Embryonic facial prominence (tissue), 1 donor: ENCODE results near the gene THBS3.
"Not testable (repeated sequence)": the region's sequence is repeated elsewhere in the genome, so short reads cannot be mapped to it uniquely, and the experiment has no call there.

Experiments used
- DNase-seq: peaks from one replicate; pipeline ENCODE4 v3.0.0-alpha.2; 2016; ENCODE audit errors: extremely low spot score

Gene THBS3

GRCh38 chr1:155235375-155235774 is 27.7 kb upstream of the THBS3 start:
- DNase-seq = not testable (repeated sequence)

GRCh38 chr1:155233502-155233901 is 25.8 kb upstream of the THBS3 start:
- DNase-seq = not testable (repeated sequence)

GRCh38 chr1:155232001-155232978 is 24.6 kb upstream of the THBS3 start:
- not testable (repeated sequence) for DNase-seq

- not testable (repeated sequence) for DNase-seq
Measured at GRCh38 chr1:155231302-155231701, 23.6 kb upstream of the THBS3 start.

DNA sequence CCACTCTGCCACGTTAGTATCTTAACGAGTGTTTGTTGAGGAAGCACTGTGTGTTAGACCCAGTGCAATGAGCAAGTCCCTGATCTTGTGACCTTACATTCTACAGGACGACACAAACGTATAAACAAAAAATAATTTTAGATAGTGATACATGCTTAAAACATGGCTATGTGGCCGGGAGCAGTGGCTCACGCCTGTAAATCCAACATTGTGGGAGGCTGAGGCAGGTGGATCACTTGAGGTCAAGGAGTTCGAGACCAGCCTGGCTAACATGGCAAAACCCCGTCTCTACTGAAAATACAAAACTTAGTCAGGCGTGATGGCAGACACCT is 20.4 kb upstream of the THBS3 start:
- DNase-seq = no peak

DNA sequence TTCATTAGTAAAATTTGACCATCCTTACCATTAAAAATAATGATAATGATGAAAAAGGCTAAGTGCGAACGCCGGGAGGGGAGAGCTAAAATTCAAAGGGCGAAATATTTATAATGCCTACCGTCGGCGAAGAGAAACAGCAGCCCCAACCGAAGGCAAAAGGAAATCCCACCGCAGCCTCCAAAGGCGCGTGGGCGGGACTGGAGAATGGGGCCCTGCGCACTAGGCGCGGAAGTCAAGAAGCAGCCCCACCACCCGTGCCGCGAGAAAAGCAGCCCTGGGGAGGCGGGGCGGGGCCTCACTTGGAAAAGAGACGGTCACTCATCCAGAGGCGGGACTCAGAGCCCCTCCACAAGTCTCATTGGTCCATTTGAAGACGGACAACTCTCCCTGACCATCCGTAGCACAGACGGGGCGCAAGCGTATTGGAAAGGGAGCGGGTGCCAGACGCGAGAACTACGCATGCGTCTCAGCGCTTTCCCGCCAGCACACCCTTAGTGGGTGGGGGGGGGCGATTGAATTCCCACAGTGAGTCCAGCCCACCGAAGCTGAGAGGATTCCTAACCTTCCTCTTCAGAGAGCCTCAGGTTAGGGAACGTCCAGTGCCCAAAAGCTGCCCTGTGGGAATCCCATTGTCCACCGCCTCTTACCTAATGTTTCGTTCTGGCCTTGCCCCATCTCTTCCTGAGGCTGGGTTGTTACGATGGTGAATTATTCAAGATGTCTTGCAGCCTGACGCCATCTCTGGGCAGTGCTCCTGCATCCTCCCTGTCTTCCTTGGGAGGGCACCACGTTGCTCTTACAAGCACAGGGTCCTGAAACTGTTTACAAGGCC is 19.8 kb upstream of the THBS3 start:
- DNase-seq = peak; percentile 97

- no peak for DNase-seq
Measured at GRCh38 chr1:155226910-155227260, 19.2 kb upstream of the THBS3 start.

- DNase-seq = peak; percentile 62
Measured at GRCh38 chr1:155226188-155226909, 18.7 kb upstream of the THBS3 start.

GRCh38 chr1:155225404-155225759 is 17.7 kb upstream of the THBS3 start:
- not testable (repeated sequence) for DNase-seq

- DNase-seq = no peak
Measured at GRCh38 chr1:155223047-155223446, 15.3 kb upstream of the THBS3 start.

- DNase-seq = not testable (repeated sequence)
Measured at GRCh38 chr1:155220211-155220965, 12.7 kb upstream of the THBS3 start.

DNA sequence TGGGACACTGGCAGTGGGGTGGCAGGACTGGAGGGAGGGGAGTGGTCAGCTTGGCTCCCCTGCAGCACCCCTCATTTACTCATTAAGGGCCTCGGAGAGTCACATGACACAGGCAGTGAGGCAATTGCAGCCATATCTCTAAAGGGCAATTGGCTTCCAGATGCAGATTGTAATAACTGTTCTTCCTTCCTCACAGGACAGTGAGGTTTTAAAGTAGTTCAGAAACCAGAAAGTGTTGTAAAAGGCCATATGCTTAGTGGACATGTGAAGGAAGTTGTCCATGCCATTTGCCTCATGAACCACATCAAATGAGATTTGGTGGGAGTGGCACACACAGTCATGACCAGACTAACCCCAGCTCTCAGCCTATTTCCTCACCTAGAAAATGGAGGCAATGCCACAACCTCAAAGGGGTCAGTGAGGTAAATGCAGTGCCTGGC is 11.9 kb upstream of the THBS3 start:
- no peak for DNase-seq

DNA sequence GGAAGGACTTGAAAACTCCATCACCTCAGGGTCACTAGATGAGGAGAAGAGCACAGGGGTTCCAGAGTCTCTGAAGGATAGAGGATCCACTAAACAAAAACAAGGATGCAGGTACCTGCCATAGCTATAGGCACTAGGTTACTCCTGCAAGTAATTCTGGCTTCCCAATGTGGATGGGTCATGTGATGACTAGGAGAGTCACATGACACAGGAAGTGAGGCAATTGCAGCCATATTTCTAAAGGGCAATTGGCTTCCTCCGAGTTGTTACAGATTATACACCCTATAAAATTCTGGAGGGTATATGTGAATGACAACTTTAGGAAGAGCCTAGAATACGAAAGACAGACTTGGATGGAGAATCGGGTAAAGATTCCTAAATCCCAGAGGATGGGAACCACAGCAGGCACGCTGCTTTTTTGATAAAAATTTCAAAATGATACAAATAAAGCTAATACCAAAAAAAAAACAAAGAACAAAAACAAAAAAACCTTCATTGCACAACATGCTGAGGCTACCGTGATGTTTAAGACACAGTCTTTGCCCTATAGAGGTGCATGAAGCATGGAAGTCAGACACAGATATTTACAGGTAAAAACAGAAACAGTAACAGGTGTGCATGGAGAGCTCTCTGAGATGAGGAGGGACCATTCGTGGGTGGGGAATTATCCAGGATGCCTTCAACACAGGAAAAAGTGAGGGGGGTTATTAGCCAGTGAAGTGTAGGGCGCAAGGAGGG is 11.3 kb upstream of the THBS3 start:
- DNase-seq = peak; percentile 58

GRCh38 chr1:155214702-155215101 is 7.0 kb upstream of the THBS3 start:
- not testable (repeated sequence) for DNase-seq

- DNase-seq = not testable (repeated sequence)
Measured at GRCh38 chr1:155212051-155212440, 4.3 kb upstream of the THBS3 start.

DNA sequence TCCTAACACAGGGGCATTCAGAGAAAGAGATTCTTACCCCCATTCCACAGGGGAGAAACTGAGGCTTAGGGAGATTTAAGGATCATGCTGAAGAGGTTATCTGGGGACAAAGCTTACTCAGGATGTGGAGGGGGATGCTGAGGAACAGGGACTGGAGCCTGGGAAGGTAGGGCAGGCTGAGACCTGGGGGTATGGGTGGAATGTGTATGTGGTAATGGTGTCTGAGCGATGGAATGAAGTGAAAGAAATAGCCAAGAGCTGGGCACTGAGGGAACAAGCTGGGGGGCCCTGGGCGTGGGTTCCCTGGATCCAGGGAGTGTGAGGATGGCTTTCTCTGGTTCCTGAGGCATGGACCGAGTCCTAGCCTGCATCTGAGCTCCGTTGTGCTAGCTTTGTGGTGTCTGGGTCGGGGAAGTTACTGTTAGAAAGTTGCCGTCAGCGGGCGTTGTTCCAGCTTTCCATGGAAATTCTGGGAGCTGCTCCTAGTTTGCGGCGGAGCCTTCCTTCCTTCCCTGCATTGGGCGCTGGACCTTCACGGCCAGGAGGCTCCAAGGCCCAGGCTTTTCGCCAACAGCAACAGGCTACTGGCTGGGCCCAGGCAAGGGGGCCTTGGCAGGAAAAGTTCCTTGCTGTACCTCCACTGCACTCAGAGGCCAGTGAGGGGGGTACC is 3.8 kb upstream of the THBS3 start:
- DNase-seq = not testable (repeated sequence)

DNA sequence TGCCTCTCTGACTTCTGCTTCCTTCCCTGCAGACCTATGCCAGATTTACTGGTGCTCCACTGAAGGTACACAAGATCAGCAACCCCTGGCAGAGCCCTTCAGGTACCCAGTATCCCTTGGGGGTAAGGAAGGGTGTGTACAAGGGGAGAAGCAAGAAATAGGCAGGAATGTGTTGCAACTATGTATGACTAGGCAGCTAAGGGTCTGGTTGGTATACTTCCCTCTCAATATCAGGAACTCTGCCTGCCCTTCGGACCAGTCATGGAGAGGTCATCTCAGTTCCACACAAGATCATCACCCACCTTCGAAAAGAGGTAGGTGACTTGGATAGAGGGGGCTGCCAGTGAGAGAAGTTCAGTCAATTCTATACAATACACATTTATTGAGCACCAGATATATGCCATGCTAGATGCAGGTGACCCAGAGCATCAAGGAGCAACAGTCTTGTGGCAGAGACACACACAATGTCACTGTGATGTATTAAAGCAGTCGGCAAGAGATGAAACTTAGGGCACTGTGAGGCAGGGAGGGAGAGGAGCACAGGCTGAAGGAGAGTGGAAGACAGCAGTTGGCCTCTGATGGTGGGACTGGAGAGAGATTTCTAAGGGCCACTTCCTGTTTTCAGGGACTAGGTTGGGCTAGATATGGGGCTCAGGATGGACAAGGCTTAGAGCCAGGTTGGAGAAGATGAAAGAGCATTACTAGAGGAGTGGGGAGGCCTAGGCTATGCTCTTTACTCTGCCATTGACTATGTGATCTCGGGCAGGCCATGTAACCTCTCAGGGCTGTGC is 2.8 kb upstream of the THBS3 start:
- DNase-seq = no peak

DNA sequence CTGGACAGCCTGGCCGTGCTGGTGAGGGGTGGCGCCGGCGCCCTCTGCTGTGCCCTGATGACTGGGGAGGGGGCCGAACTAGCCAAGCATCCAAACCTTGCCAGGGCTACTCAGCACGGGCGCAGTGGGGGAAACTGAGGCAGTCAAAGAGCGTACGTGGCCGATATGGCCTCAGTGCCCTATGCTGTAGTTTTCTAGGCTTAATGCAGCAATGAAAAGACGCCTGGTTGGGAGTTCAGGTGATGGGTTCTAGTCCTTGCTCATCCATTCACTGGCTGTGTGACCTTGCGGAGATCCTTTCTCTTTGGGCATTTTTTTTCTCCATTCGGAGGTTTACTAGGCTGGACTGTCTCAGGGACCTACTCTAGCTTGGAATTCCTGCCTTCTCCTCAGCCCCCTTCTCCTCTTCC is 1.6 kb upstream of the THBS3 start:
- no peak for DNase-seq
